Measurements from ENCODE around the gene INO80D. TPM values are rescaled to one million over a fixed set of nuclear protein-coding genes. Genes with fewer than 3 reads are reported as not detected.

INO80D gene
- total and polyA plus RNA-seq, 2 of the 8 experiments (the other 6 are each of a cell fraction or from before 2014, with no cell fraction given) = 6.2 to 37.4 TPM

GRCh38 chr2:205967391-205968075 lies 118.4 kb downstream of the INO80D start:
- Histone ChIP-seq H4K8ac (ENCODE audit: extremely low read depth, insufficient read depth, low read length) (no peak overlapping the region), H3K27me3 (replicated peaks in 1 of 4; ENCODE audit: control insufficient read depth in 3 of 4, extremely low read depth in 1 of 4, insufficient read depth in 3 of 4, low read length in 3 of 4) (no peaks in the 10 kb centered on the region), H2BK12ac (ENCODE audit: low read depth, low read length) (no peak overlapping the region), H3K79me1 (ENCODE audit: low read depth, low read length) (no peaks in the 10 kb centered on the region), H3K56ac (replicated peaks; ENCODE audit: insufficient read length, low read depth, low read length) (no peak overlapping the region), H2BK15ac (ENCODE audit: low read length) (no peak overlapping the region), H3K18ac (ENCODE audit: extremely low read depth, low read length) (no peak overlapping the region), H3K23me2 (ENCODE audit: low read depth, low read length) (no peaks in the 10 kb centered on the region; the same call in 1 of the 2 replicates), H2BK120ac (replicated peaks; ENCODE audit: low read depth, low read length) (no peak overlapping the region), H3K4me2 (ENCODE audit: insufficient read depth in 1 of 2, low read depth in 2 of 2, low read length in 2 of 2) (no peak overlapping the region), H2BK5ac (ENCODE audit: low read depth, low read length) (no peak overlapping the region), H4K91ac (replicated peaks; ENCODE audit: insufficient read length, low read length) (no peak overlapping the region), H3K79me2 (ENCODE audit: control insufficient read depth in 1 of 2, insufficient read depth in 2 of 2, low read length in 2 of 2) (no peaks in the 10 kb centered on the region), H3K9ac (replicated peaks in 1 of 4; ENCODE audit: extremely low read depth in 1 of 4, low read depth in 3 of 4, low read length in 3 of 4) (no peak overlapping the region), H3K4me3 (ENCODE audit: extremely low read depth in 1 of 4, insufficient read depth in 2 of 4, low read depth in 3 of 4, low read length in 4 of 4) (no peak overlapping the region), H2AK5ac (ENCODE audit: low read depth, low read length) (no peak overlapping the region), H2AFZ (ENCODE audit: low read length) (no peak overlapping the region), H3K23ac (ENCODE audit: insufficient read length) (no peak overlapping the region), H3K14ac (ENCODE audit: insufficient read length) (no peak overlapping the region), H3K4me1 (replicated peaks in 1 of 4; ENCODE audit: control insufficient read depth in 3 of 4, insufficient read depth in 4 of 4, low read length in 3 of 4) (peaks cover 3 to 9% (median 3%) of the 10 kb centered on the region in 4 experiments; a peak in 6 of 7 replicates), H3K9me3 (ENCODE audit: insufficient read depth in 2 of 2, low read depth in 1 of 2, low read length in 1 of 2) (no peaks in the 10 kb centered on the region), H2BK20ac (ENCODE audit: low read length) (no peak overlapping the region), H4K20me1 (replicated peaks in 1 of 2; ENCODE audit: control insufficient read depth in 1 of 2, insufficient read depth in 2 of 2, low read length in 2 of 2) (peaks cover 0 to 1% of the 10 kb centered on the region in 2 experiments), H3K4ac (replicated peaks; ENCODE audit: insufficient read length, low read depth, low read length) (no peak overlapping the region), H3K27ac (ENCODE audit: low read depth, low read length) (no peak overlapping the region), H3K36me3 (ENCODE audit: control insufficient read depth in 2 of 4, insufficient read depth in 4 of 4, low read length in 3 of 4) (0 out of 8 replicates have a peak, but pooled peaks cover 0 to 2% (median 0%) of the 10 kb centered on the region in 4 experiments), H4K5ac (ENCODE audit: insufficient read length, low read depth, low read length) (no peak overlapping the region)
- FAIRE-seq (no peak), DNase-seq (ENCODE audit: low read depth in 1 of 2, low spot score in 2 of 2) (no peak)
- TF ChIP-seq POLR2A (IDR thresholded peaks at IDR 0.05; ENCODE audit: control extremely low read depth in 1 of 2, low read depth in 2 of 2, low read length in 2 of 2) (no peak), NRF1 (IDR thresholded peaks at IDR 0.05; ENCODE audit: low read depth, low read length) (no peak), EP300 (IDR thresholded peaks at IDR 0.05; ENCODE audit: borderline replicate concordance in 1 of 2, low read depth in 2 of 2, low read length in 2 of 2) (no peak), SIRT6 (IDR thresholded peaks at IDR 0.05; ENCODE audit: low read length) (no peak), HDAC2 (IDR thresholded peaks at IDR 0.05; ENCODE audit: borderline replicate concordance in 1 of 2, low read depth in 2 of 2, low read length in 2 of 2) (no peak), SP4 (IDR thresholded peaks at IDR 0.05; ENCODE audit: low read length) (no peak), CHD1 (IDR thresholded peaks at IDR 0.05; ENCODE audit: low read depth, low read length) (no peak)
- ChIA-PET POLR2A (ENCODE audit: partially characterized antibody) (no interaction called here), CTCF (ENCODE audit: partially characterized antibody) (no interaction called here)
- 84% methylated on average over 7 of the region's 7 CpGs; no CpG with 5 or more reads in 1 of the 2 experiments for WGBS, 2 experiments (ENCODE audit: extremely low coverage in 1 of 2, insufficient coverage in 1 of 2, insufficient read length in 1 of 2, insufficient replicate concordance in 2 of 2, low coverage in 1 of 2, low lambda C conversion rate in 2 of 2, missing lambda C conversion rate in 1 of 2)

All from H1 (cell line).